ENCODE measurements around the gene CDC20. TPM values are rescaled to one million over a fixed set of nuclear protein-coding genes. Genes with fewer than 3 reads are reported as not detected.

CDC20 gene
- total RNA-seq, 1 experiment from 2014 or later = 204 TPM

DNA sequence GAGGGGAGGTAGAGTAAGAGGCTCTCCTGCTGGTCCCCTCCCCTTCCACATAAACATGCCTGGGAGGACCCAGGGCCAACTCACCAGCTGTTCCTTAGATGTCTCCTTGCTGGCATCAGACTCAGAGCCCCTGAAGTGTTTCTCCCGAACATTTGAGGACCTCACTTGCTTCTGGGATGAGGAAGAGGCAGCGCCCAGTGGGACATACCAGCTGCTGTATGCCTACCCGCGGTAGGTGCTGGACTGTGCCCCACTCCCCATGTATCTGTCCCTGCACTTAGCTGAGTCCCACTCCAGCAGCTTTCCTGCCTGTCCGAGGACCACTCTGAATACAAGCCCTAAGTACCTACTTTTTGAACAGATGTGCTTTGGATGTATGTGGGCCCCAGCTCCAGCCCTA is 20.8 kb upstream of the CDC20 start:
- Mint-ChIP-seq H3K27ac (ENCODE audit: low read depth, unreplicated experiment) (no peak overlapping the region), H3K9me3 (ENCODE audit: unreplicated experiment) (no peaks in the 10 kb centered on the region), H3K27me3 (ENCODE audit: insufficient read depth, unreplicated experiment) (no peaks in the 10 kb centered on the region), H3K4me3 (ENCODE audit: unreplicated experiment) (no peak overlapping the region), H3K36me3 (ENCODE audit: insufficient read depth, unreplicated experiment) (no peaks in the 10 kb centered on the region), H3K4me1 (ENCODE audit: insufficient read depth, unreplicated experiment) (no peaks in the 10 kb centered on the region)
- POLR2A ChIA-PET = no interaction called here
- intact Hi-C loops (cut with micrococcal nuclease) = no loop called here
- CTCF ChIA-PET = no interaction called here
- DNase-seq (ENCODE audit: unreplicated experiment) = no peak
- no TSS peak for BruUV-seq (replicated peaks)
- TF ChIP-seq, protein P1, sequence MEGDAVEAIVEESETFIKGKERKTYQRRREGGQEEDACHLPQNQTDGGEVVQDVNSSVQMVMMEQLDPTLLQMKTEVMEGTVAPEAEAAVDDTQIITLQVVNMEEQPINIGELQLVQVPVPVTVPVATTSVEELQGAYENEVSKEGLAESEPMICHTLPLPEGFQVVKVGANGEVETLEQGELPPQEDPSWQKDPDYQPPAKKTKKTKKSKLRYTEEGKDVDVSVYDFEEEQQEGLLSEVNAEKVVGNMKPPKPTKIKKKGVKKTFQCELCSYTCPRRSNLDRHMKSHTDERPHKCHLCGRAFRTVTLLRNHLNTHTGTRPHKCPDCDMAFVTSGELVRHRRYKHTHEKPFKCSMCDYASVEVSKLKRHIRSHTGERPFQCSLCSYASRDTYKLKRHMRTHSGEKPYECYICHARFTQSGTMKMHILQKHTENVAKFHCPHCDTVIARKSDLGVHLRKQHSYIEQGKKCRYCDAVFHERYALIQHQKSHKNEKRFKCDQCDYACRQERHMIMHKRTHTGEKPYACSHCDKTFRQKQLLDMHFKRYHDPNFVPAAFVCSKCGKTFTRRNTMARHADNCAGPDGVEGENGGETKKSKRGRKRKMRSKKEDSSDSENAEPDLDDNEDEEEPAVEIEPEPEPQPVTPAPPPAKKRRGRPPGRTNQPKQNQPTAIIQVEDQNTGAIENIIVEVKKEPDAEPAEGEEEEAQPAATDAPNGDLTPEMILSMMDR (IDR thresholded peaks at IDR 0.05; ENCODE audit: unreplicated experiment) = no peak

DNA sequence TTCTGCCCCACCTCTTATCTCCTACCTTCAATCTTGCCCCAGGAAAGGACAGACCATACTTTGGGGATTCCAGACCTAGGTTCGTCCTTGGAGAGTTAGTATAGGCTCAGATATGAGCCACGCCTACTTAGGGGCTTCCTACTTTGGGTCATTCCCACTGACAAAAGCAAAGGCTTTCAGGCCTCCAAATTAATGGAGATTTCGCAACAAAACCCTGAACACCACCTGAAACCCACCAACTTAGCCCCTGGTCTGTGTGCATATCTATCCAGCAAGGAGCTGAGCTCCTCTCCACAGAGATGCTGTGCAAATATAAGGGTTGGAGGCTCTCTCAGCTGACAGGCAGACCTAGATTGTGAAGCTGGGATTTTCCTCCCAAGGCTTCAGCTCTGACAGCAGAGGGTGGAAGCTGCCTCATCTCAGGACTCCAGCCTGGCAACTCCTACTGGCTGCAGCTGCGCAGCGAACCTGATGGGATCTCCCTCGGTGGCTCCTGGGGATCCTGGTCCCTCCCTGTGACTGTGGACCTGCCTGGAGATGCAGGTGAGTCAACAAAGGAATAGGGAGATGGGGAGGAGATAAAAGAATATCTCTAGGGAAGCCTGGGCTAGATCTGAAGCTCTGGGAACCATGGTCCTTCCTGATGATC is 19.1 kb upstream of the CDC20 start:
- no peaks in the 10 kb centered on the region for H3K9me3 Mint-ChIP-seq (ENCODE audit: unreplicated experiment)
- POLR2A ChIA-PET = interaction anchor here (0.6 to 1.1 kb wide), 2 partner anchors 9 to 11 kb away, joined by 3 read pairs; no protein-coding TSS in a partner anchor

DNA sequence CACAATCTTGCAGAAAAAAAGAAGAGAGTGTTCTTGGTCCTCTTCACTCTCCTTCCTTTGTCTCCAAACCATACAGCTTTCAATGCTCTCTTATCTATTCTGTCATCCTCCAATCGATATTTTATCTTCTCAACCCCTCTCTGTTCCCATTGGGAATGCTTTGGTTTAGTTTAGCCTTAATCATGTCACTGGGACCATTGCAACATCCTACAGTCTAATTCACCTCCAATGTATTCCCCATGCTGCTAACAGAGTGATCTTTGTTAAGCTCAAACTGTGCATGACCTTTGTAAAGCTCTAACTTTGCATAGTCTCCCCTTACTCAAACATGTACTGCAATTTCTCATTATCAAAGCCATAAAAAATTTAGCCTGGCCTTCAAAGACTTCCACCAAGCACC is 18.2 kb upstream of the CDC20 start:
- TF ChIP-seq, protein P1 (IDR thresholded peaks at IDR 0.05; ENCODE audit: unreplicated experiment) = no peak
- no peak for DNase-seq (ENCODE audit: unreplicated experiment)
- H3K9me3 Mint-ChIP-seq (ENCODE audit: unreplicated experiment) = no peaks in the 10 kb centered on the region
- no peak overlapping the region for H3K27ac Mint-ChIP-seq (ENCODE audit: low read depth, unreplicated experiment)
- no peak overlapping the region for H3K4me3 Mint-ChIP-seq (ENCODE audit: unreplicated experiment)
- no peaks in the 10 kb centered on the region for H3K36me3 Mint-ChIP-seq (ENCODE audit: insufficient read depth, unreplicated experiment)
- CTCF ChIA-PET = no interaction called here
- POLR2A ChIA-PET = interaction anchor here (0.6 kb wide), 1 partner anchor 10 kb away, joined by 3 read pairs; no protein-coding TSS in a partner anchor
- intact Hi-C loops (cut with micrococcal nuclease) = no loop called here
- H3K4me1 Mint-ChIP-seq (ENCODE audit: insufficient read depth, unreplicated experiment) = no peaks in the 10 kb centered on the region
- BruUV-seq (replicated peaks) = no TSS peak
- no peaks in the 10 kb centered on the region for H3K27me3 Mint-ChIP-seq (ENCODE audit: insufficient read depth, unreplicated experiment)

More for the DNA sequence above, 19.1 kb upstream of the CDC20 start:
- TF ChIP-seq, protein P1 (IDR thresholded peaks at IDR 0.05; ENCODE audit: unreplicated experiment) = no peak
- no peaks in the 10 kb centered on the region for H3K27me3 Mint-ChIP-seq (ENCODE audit: insufficient read depth, unreplicated experiment)
- no peaks in the 10 kb centered on the region for H3K36me3 Mint-ChIP-seq (ENCODE audit: insufficient read depth, unreplicated experiment)
- no peak for DNase-seq (ENCODE audit: unreplicated experiment)
- no peak overlapping the region for H3K27ac Mint-ChIP-seq (ENCODE audit: low read depth, unreplicated experiment)
- CTCF ChIA-PET = interaction anchor here (0.6 kb wide), 1 partner anchor 122 kb away, joined by 3 read pairs; no protein-coding TSS in a partner anchor
- BruUV-seq (replicated peaks) = no TSS peak
- H3K4me3 Mint-ChIP-seq (ENCODE audit: unreplicated experiment) = no peak overlapping the region
- intact Hi-C loops (cut with micrococcal nuclease) = no loop called here
- H3K4me1 Mint-ChIP-seq (ENCODE audit: insufficient read depth, unreplicated experiment) = no peaks in the 10 kb centered on the region

DNA sequence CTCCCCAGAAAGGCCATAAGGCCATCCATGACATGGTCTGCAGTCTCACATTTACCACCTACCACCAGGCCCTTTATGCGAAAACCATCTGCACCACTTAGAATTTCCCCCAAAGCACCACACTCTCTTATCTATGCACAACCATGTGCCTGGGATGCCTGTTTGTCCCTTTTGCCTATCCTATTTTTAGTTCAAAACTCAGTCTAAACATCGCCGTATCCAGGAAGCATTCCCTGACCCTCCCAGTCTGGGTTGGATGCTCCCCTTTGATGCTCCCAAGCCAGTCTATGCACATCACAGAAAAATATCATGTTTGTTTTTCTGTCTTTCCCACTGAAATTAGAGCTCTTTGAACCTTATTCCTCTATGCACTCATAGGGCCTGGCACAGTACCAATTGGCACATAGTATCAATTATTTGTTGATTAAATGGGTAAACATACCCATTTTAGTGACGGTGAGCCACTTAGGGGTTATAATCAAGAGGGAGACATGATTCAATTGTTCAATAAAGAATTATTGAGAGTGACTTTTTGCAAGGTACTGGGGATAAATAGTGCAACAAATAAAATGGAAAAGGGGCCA is 14.4 kb upstream of the CDC20 start:
- Mint-ChIP-seq H3K4me3 (ENCODE audit: unreplicated experiment) (no peak overlapping the region), H3K27me3 (ENCODE audit: insufficient read depth, unreplicated experiment) (no peaks in the 10 kb centered on the region), H3K4me1 (ENCODE audit: insufficient read depth, unreplicated experiment) (peaks cover 11% of the 10 kb centered on the region), H3K9me3 (ENCODE audit: unreplicated experiment) (no peaks in the 10 kb centered on the region), H3K27ac (ENCODE audit: low read depth, unreplicated experiment) (no peak overlapping the region), H3K36me3 (ENCODE audit: insufficient read depth, unreplicated experiment) (no peaks in the 10 kb centered on the region)
- ChIA-PET POLR2A (no interaction called here), CTCF (interaction anchor here (0.5 kb wide), 1 partner anchor 56 kb away, joined by 3 read pairs; no protein-coding TSS in a partner anchor)
- intact Hi-C loops (cut with micrococcal nuclease) = no loop called here
- BruUV-seq (replicated peaks) = no TSS peak
- TF ChIP-seq, protein P1 (IDR thresholded peaks at IDR 0.05; ENCODE audit: unreplicated experiment) = no peak
- DNase-seq (ENCODE audit: unreplicated experiment) = no peak

Measured in MCF 10A (cell line).